Measurements from ENCODE around the gene KLK14. TPM values are rescaled to one million over a fixed set of nuclear protein-coding genes. Genes with fewer than 3 reads are reported as not detected.

The KLK14 gene
- total and polyA plus RNA-seq, 2 experiments from 2014 or later, result 0.42 TPM; not detected in 1

- no peak for TF ChIP-seq ZNF462 (CRISPR knock-in tag; IDR thresholded peaks at IDR 0.05)
- TF ChIP-seq ZNF114 (CRISPR knock-in tag; IDR thresholded peaks at IDR 0.05), result no peak
- no peak for TF ChIP-seq ZNF331 (CRISPR knock-in tag; IDR thresholded peaks at IDR 0.05; ENCODE audit: low read depth)
- TF ChIP-seq CTCF (conservative IDR thresholded peaks at IDR 0.05; ENCODE audit: low read depth in 2 of 2), result no peak
- no peak for TF ChIP-seq POLR2AphosphoS5 (IDR thresholded peaks at IDR 0.05; ENCODE audit: low read depth)
- no peak for TF ChIP-seq EZH2phosphoT487 (IDR thresholded peaks at IDR 0.05; ENCODE audit: unreplicated experiment)
These were observed 11.0 kb upstream of the KLK14 start (continued) for GRCh38 chr19:51093510-51094345.

- no peak overlapping the region for H3K27ac ChIP-seq (ENCODE audit: low read depth)
- H3K36me3 ChIP-seq (ENCODE audit: insufficient read depth), result no peaks in the 10 kb centered on the region
- Mint-ChIP-seq H3K27ac (no peak overlapping the region), H3K9me3 (no peaks in the 10 kb centered on the region), H3K27me3 (ENCODE audit: insufficient read depth, low read depth, poor library complexity) (peaks cover 16% of the 10 kb centered on the region), H3K36me3 (ENCODE audit: low read depth) (no peaks in the 10 kb centered on the region; the same call in 2 of the 3 replicates), H3K4me3 (no peak overlapping the region; the same call in 2 of the 3 replicates), H3K4me1 (peaks cover 24% of the 10 kb centered on the region)
- H3K4me2 ChIP-seq, result no peak overlapping the region
- H3K9me2 ChIP-seq (ENCODE audit: insufficient read depth), result no peaks in the 10 kb centered on the region
- H2AFZ ChIP-seq, result no peak overlapping the region
- H3K79me2 ChIP-seq (replicated peaks; ENCODE audit: insufficient read depth), result no peaks in the 10 kb centered on the region
- DNase-seq (ENCODE audit: low spot score) (no peak), ATAC-seq (no peak)
- no peaks in the 10 kb centered on the region for H4K20me1 ChIP-seq (replicated peaks; ENCODE audit: insufficient read depth)
- H3F3A ChIP-seq (replicated peaks; ENCODE audit: low read depth), result peaks cover 5% of the 10 kb centered on the region; the same call in 1 of the 2 replicates
- H3K4me3 ChIP-seq, result no peak overlapping the region
- H3K27me3 ChIP-seq (ENCODE audit: insufficient read depth), result no peaks in the 10 kb centered on the region; the same call in 1 of the 2 replicates
- H3K4me1 ChIP-seq (ENCODE audit: insufficient read depth), result peaks cover 5% of the 10 kb centered on the region; the same call in 1 of the 2 replicates
- no peak for TF ChIP-seq ZNF331 (CRISPR knock-in tag; IDR thresholded peaks at IDR 0.05; ENCODE audit: low read depth)
- TF ChIP-seq ETS1 (IDR thresholded peaks at IDR 0.05), result no peak
- no peak for TF ChIP-seq EZH2phosphoT487 (IDR thresholded peaks at IDR 0.05; ENCODE audit: unreplicated experiment)
- TF ChIP-seq EZH2 (IDR thresholded peaks at IDR 0.05; ENCODE audit: low read depth, unreplicated experiment), result no peak
- no peak for TF ChIP-seq CREB1 (CRISPR knock-in tag; IDR thresholded peaks at IDR 0.05; ENCODE audit: low read depth)
- TF ChIP-seq REST (IDR thresholded peaks at IDR 0.05; ENCODE audit: unreplicated experiment), result no peak
- TF ChIP-seq NANOG (IDR thresholded peaks at IDR 0.05; ENCODE audit: borderline replicate concordance), result no peak
These were observed 10.4 kb upstream of the KLK14 start for GRCh38 chr19:51093101-51093500.
